ENCODE measurements around the gene DSTYK. TPM values are rescaled to one million over a fixed set of nuclear protein-coding genes. Genes with fewer than 3 reads are reported as not detected.

The DSTYK gene
- total and polyA plus RNA-seq, 2 donors (not counting 3 experiments of a cell fraction or from before 2014, with no cell fraction given) = 3.6 to 8.7 TPM

- H4K20me1 ChIP-seq (replicated peaks; ENCODE audit: control insufficient read depth, extremely low read depth, insufficient read depth, low read length) = no peaks in the 10 kb centered on the region
- no peaks in the 10 kb centered on the region for H3K79me2 ChIP-seq (ENCODE audit: control insufficient read depth, insufficient read depth, low read length)
- ChIA-PET POLR2A (interaction anchor here (0.6 kb wide), 1 partner anchor 9 kb away, joined by 4 read pairs; no protein-coding TSS in a partner anchor), CTCF (interaction anchor here (1.2 to 3.9 kb wide), 6 partner anchors 9 to 185 kb away, joined by 3 to 28 read pairs (median 4); no protein-coding TSS in a partner anchor)
- H3K9me1 ChIP-seq (replicated peaks; ENCODE audit: control insufficient read depth, extremely low read depth, insufficient read depth, low read length) = no peaks in the 10 kb centered on the region
- no peaks in the 10 kb centered on the region for H3K36me3 ChIP-seq (ENCODE audit: control insufficient read depth in 2 of 2, extremely low read depth in 1 of 2, insufficient read depth in 2 of 2, low read length in 2 of 2)
- no TSS peak for BruUV-seq (replicated peaks)
- H3K4me2 ChIP-seq (ENCODE audit: insufficient read depth, low read length) = no peak overlapping the region
- no peak overlapping the region for H2AFZ ChIP-seq (ENCODE audit: low read depth, low read length)
- H3K4me3 ChIP-seq (replicated peaks in 1 of 3; ENCODE audit: insufficient read depth in 1 of 3, low read depth in 1 of 3, low read length in 3 of 3) = no peak overlapping the region
- dilution Hi-C loops (cut with MboI; ENCODE audit: extremely low pct_ligation_motif_present, low sequenced_read_pairs) = no loop called here
- intact Hi-C loops (cut with micrococcal nuclease) = no loop called here
- DNase-seq (ENCODE audit: low read depth, low spot score) (no peak), FAIRE-seq (no peak)
- H3K9me3 ChIP-seq (replicated peaks; ENCODE audit: control insufficient read depth, insufficient read depth, low read length) = no peaks in the 10 kb centered on the region
- H3K27ac ChIP-seq (ENCODE audit: insufficient read depth, low read depth, low read length) = no peak overlapping the region
- H3K27me3 ChIP-seq (ENCODE audit: control insufficient read depth in 2 of 2, insufficient read depth in 2 of 2, low read length in 2 of 2) = peaks cover 0 to 2% of the 10 kb centered on the region in 2 experiments
- no peak overlapping the region for H3K9ac ChIP-seq (replicated peaks; ENCODE audit: extremely low read depth, insufficient read depth, low read length)
- H3K4me1 ChIP-seq (ENCODE audit: control insufficient read depth, extremely low read depth, insufficient read depth, low read length) = no peaks in the 10 kb centered on the region
- no peak for TF ChIP-seq MYC (IDR thresholded peaks at IDR 0.05; ENCODE audit: low read depth, low read length)
These were observed 35.0 kb upstream of the DSTYK start for GRCh38 chr1:205246351-205247119.

- Histone ChIP-seq H3K9me1 (replicated peaks; ENCODE audit: control insufficient read depth, extremely low read depth, insufficient read depth, low read length) (no peaks in the 10 kb centered on the region), H3K27ac (ENCODE audit: insufficient read depth, low read depth, low read length) (no peak overlapping the region), H3K27me3 (ENCODE audit: control insufficient read depth in 2 of 2, insufficient read depth in 2 of 2, low read length in 2 of 2) (peaks cover 0 to 2% of the 10 kb centered on the region in 2 experiments), H3K4me1 (ENCODE audit: control insufficient read depth, extremely low read depth, insufficient read depth, low read length) (no peaks in the 10 kb centered on the region), H3K36me3 (ENCODE audit: control insufficient read depth in 2 of 2, extremely low read depth in 1 of 2, insufficient read depth in 2 of 2, low read length in 2 of 2) (no peaks in the 10 kb centered on the region), H3K9ac (replicated peaks; ENCODE audit: extremely low read depth, insufficient read depth, low read length) (no peak overlapping the region), H3K4me2 (ENCODE audit: insufficient read depth, low read length) (no peak overlapping the region), H2AFZ (ENCODE audit: low read depth, low read length) (no peak overlapping the region), H4K20me1 (replicated peaks; ENCODE audit: control insufficient read depth, extremely low read depth, insufficient read depth, low read length) (no peaks in the 10 kb centered on the region), H3K79me2 (ENCODE audit: control insufficient read depth, insufficient read depth, low read length) (no peaks in the 10 kb centered on the region), H3K4me3 (replicated peaks in 1 of 3; ENCODE audit: insufficient read depth in 1 of 3, low read depth in 1 of 3, low read length in 3 of 3) (no peak overlapping the region), H3K9me3 (replicated peaks; ENCODE audit: control insufficient read depth, insufficient read depth, low read length) (no peaks in the 10 kb centered on the region)
- intact Hi-C loops (cut with micrococcal nuclease) = no loop called here
- TF ChIP-seq MYC (IDR thresholded peaks at IDR 0.05; ENCODE audit: low read depth, low read length) = no peak
- no peak for TF ChIP-seq JUN (IDR thresholded peaks at IDR 0.05; ENCODE audit: borderline replicate concordance, insufficient read depth, insufficient read length, low read depth)
- TF ChIP-seq POLR2A (IDR thresholded peaks at IDR 0.05; ENCODE audit: low read depth, low read length) = no peak
- no peak for TF ChIP-seq MAX (IDR thresholded peaks at IDR 0.05; ENCODE audit: insufficient read depth, insufficient read length)
- TF ChIP-seq FOS (IDR thresholded peaks at IDR 0.05; ENCODE audit: borderline replicate concordance, insufficient read depth, low read length) = no peak
- TF ChIP-seq, protein P1, sequence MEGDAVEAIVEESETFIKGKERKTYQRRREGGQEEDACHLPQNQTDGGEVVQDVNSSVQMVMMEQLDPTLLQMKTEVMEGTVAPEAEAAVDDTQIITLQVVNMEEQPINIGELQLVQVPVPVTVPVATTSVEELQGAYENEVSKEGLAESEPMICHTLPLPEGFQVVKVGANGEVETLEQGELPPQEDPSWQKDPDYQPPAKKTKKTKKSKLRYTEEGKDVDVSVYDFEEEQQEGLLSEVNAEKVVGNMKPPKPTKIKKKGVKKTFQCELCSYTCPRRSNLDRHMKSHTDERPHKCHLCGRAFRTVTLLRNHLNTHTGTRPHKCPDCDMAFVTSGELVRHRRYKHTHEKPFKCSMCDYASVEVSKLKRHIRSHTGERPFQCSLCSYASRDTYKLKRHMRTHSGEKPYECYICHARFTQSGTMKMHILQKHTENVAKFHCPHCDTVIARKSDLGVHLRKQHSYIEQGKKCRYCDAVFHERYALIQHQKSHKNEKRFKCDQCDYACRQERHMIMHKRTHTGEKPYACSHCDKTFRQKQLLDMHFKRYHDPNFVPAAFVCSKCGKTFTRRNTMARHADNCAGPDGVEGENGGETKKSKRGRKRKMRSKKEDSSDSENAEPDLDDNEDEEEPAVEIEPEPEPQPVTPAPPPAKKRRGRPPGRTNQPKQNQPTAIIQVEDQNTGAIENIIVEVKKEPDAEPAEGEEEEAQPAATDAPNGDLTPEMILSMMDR (IDR thresholded peaks at IDR 0.05; ENCODE audit: extremely low read depth in 1 of 2, insufficient read depth in 1 of 2, low read depth in 1 of 2, low read length in 2 of 2) = no peak
- ChIA-PET POLR2A (no interaction called here), CTCF (interaction anchor here (1.8 to 3.9 kb wide), 3 partner anchors 9 to 15 kb away, joined by 4 to 28 read pairs (median 5); no protein-coding TSS in a partner anchor)
- BruUV-seq (replicated peaks) = no TSS peak
- dilution Hi-C loops (cut with MboI; ENCODE audit: extremely low pct_ligation_motif_present, low sequenced_read_pairs) = no loop called here
- no peak for DNase-seq (ENCODE audit: low read depth, low spot score)
- FAIRE-seq = no peak
These were observed 33.6 kb upstream of the DSTYK start for GRCh38 chr1:205245096-205245495.
